GM12892 (cell line): ENCODE measurements around the gene PBX1.

ENCODE experiments used
- POLR2A ChIP-seq: IDR thresholded peaks from 2 replicates; pipeline ENCODE4 v1.6.1; 2011; ENCODE audit warnings: low read depth, low read length, control low read depth
- POLR2AphosphoS5 ChIP-seq: IDR thresholded peaks from 2 replicates; pipeline ENCODE4 v1.6.1; 2011; ENCODE audit warnings: low read depth, low read length, control low read depth

- TF ChIP-seq POLR2A (no peak), POLR2AphosphoS5 (no peak)
These were observed 116.4 kb downstream of the PBX1 start for GRCh38 chr1:164675342-164675904.
